NCI-H748 treated with DMSO at 0.1 percent for 48 hours (cell line): Measurements from ENCODE around the gene ZNF564.
"Not testable (repeated sequence)": the region's sequence is repeated elsewhere in the genome, so short reads cannot be mapped to it uniquely, and the experiment has no call there.

Experiments
- DNase-seq: peaks from one replicate; lab custom pipeline; 2025; lab: John Stamatoyannopoulos, UW

ZNF564 gene

DNA sequence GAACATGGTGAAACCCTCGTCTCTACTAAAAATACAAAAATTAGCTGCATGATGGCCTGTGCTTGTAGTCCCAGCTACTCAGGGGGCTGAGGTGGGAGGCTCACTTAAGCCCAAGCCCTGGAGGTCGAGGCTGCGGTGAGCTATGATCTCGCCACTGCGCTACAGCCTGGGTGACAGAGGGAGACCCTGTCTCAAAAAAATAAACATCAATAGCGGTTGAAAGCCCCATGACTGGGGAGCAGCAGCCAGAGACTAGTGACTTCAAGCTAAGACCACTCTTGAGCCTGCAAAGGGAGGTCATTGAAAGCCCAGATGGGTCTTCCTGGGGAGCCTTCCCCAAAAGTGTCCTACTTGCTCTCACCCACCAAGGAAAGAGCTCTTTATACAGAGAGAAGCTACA lies 54.8 kb downstream of the ZNF564 start:
- no peak for DNase-seq

- DNase-seq: peak; percentile 85
Measured at GRCh38 chr19:12495002-12495802, 56.1 kb downstream of the ZNF564 start.

DNA sequence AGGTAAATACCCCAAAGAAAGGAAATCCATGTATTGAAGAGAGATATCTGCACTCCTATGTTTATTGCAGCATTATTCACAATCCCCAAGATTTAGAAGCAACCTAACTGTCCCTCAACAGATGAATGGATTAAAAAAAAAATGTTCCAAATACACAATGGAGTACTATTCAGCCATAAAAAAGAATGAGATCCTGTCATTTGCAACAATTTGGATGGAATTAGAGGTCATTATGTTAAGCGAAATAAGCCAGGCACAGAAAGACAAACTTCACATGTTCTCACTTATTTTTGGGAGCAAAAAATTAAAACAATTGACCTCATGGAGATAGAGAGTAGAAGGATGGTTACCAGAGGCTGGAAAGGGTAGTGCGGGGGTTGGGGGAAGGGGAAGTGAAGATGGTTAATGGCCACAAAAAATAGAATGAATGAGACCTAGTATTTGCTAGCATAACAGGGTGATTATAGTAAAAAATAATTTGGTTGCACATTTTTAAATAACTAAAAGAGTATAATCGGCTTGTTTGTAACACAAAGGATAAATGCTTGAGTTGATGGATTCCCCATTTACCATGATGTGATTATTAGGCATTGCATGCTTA lies 56.9 kb downstream of the ZNF564 start:
- DNase-seq: no peak

- not testable (repeated sequence) for DNase-seq
Measured at GRCh38 chr19:12486265-12486783, 65.0 kb downstream of the ZNF564 start.

- no peak for DNase-seq
Measured at GRCh38 chr19:12485571-12485970, 65.7 kb downstream of the ZNF564 start.

GRCh38 chr19:12485052-12485416 lies 66.2 kb downstream of the ZNF564 start:
- no peak for DNase-seq

DNA sequence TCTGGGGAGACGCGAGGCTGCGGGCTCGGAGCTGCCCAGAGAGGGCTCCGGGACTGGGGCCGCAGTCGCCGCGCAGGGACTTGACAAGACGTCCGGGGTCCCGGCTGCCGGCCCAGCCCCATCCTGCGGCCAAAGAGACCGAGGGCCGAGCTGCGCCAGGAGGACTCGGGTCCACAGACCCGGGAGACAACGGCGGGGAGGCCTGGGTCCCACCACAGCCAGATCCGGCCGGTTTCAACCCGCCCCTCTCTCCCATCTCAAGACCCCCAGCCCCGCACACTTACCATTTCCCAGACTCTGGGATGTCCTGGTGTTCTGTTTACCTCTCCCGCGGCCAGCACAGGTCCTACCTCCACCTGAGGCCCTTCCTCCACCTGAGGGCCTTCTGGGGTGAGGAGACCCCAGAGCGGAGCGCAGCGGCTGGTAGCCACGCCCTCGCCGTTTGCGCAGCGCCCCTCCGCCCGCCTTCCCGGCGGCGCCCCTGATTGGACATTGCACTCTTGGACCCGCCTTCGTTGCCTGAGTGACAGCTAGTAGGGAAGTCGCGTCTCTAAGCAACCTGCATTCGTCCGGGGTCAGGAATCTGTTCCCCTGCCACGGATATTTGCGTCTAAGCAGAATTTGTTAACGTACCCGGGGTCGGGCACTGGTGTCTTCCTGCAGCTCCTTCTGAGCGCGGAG lies 66.8 kb downstream of the ZNF564 start, which contains the start of gene ZNF709:
TSS of gene ZNF709 (minus strand) at position 446 of the 681 bp plus-strand sequence. CDS start at position 287, 159 bp downstream.
- DNase-seq: peak; percentile 82

DNA sequence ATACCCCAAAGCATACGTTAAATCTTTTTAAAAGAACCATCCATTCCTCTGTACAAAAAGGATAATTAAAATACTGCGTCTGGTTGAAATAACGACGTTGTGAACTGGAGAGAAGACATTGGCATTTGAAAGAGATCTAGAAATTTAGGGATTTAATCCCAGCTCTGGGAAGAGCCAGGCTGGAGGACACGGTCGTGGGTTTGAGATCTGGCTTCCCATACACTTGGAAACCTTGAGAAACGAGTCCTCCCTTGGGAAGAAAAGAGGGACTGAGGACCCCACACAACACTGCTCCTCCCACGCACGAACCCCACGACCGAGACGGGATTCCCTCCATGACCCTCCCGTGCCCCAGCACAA lies 67.3 kb downstream of the ZNF564 start:
- no peak for DNase-seq

DNA sequence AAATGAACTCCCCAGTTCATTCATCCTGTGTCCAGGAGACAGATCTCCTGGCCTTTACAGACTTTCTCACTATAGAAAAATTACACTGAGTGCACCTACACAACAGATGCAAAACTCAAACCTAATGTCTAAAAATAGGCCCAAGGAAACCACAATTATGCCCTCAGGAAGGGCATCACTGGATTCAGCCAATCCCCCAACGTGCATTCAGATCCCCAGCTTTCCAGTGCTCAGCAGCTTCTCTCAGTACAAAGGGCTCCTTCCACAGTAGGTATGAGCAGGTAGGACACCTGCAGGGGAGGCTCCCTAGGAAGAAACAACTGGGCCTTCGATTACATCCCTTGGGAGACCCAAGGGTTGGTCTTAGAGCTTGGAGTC lies 68.8 kb downstream of the ZNF564 start:
- DNase-seq: no peak

- DNase-seq: no peak
Measured at GRCh38 chr19:12481781-12482508, 69.3 kb downstream of the ZNF564 start.

DNA sequence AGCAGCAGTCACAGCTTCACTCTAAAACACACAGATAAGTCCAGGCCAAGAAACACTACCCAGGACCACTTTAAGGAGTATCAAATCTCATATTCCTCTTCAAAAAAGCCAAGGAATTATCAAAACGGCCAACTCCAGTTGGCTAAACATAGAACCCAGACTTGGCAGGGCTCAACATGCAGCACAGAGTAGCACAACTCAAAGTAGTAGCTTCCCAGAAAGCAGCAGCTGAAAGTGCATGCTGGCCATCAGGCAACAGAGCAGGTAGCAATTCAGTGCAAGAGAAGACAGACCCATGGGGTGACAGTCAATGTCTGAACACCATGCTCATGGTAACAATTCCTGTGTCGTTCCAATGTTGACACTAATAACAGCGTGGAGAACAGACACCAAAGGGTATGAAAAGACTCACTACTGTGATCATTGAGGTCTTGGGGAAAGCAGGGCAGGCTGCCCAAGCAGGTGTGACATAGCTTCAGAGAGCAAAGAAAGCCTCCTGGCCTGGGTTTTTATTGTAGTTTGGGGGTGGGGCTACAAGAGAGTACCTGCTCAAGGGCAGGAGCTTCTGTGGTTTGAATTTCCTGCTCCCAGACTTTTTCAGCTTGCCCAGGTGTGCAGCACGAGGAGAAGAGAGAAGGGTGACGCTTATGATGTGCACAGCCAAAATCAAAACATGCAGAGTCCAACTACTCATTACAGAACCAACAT lies 72.9 kb downstream of the ZNF564 start:
- DNase-seq: no peak
